C4-2B (cell line): ENCODE data around the gene KIAA1191.

Experiments used
- ZFX ChIP-seq: fragments of 450-650 bp; IDR thresholded peaks from 2 replicates; pipeline ENCODE4 v1.6.1; 2017
- TF ChIP-seq, protein P1 (sequence below): fragments of 450-650 bp; conservative IDR thresholded peaks from 2 replicates; pipeline ENCODE4 v1.5.1; 2017; ENCODE audit warnings: mild to moderate bottlenecking

DNA sequence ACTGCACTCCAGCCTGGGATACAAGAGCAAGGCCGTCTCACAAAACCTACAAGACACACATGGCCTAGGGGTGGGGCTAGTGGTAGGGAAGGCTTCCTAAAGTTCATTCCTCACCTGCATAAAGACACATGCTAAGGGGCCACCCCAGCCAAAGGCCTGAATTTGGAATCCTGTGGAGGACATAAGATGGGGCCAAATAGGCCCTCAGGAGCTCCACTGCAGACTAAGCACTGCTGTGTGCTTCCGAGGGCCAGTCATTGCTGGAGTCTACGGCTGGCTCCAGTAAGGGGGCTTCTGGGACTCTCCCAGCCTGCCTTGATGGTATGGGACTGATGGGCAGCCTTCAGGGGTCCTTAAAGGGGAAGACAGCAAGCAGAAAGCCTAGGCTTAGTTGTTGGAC is 21.2 kb upstream of the KIAA1191 start:
- TF ChIP-seq, protein P1, sequence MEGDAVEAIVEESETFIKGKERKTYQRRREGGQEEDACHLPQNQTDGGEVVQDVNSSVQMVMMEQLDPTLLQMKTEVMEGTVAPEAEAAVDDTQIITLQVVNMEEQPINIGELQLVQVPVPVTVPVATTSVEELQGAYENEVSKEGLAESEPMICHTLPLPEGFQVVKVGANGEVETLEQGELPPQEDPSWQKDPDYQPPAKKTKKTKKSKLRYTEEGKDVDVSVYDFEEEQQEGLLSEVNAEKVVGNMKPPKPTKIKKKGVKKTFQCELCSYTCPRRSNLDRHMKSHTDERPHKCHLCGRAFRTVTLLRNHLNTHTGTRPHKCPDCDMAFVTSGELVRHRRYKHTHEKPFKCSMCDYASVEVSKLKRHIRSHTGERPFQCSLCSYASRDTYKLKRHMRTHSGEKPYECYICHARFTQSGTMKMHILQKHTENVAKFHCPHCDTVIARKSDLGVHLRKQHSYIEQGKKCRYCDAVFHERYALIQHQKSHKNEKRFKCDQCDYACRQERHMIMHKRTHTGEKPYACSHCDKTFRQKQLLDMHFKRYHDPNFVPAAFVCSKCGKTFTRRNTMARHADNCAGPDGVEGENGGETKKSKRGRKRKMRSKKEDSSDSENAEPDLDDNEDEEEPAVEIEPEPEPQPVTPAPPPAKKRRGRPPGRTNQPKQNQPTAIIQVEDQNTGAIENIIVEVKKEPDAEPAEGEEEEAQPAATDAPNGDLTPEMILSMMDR, result no peak
- TF ChIP-seq ZFX, result no peak
